CD4-positive, alpha-beta T cell treated with Interleukin-4 for 4 hours (primary cell): ENCODE data around the gene EDN2.

Source experiments
- DNase-seq: peaks from one replicate; pipeline ENCODE4 v3.0.0-alpha.2; 2020

EDN2 gene

GRCh38 chr1:41516168-41517061 is 31.9 kb upstream of the EDN2 start:
- peak; percentile 23 for DNase-seq

- DNase-seq: no peak
Observed at GRCh38 chr1:41515778-41516167, 31.3 kb upstream of the EDN2 start.

DNA sequence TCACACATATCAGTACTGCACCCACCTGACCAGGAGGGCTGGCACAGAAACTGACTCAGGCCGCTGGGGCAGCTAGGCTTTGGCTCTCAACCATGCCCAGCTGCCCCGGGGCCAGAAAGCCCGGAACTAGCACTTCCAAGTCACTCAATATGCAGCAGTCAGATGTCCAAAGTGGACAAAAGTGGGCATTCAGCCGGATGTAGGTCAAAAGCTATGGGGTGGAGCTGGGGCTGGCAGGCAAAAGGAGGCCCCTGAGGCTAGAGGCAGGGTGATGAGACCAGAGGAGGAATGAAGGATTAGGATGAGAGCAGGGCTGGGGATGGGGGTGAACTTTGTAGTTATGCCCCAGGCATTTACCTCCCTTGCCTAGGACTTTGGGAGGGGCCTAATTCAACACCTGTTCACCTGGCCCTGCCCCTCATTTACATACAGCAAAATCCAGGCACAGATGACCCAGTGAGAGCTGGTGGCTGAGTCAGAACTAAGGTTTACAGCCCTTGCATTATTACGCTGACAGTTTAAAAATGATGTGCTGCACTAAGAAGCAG is 30.7 kb upstream of the EDN2 start:
- DNase-seq: no peak

DNA sequence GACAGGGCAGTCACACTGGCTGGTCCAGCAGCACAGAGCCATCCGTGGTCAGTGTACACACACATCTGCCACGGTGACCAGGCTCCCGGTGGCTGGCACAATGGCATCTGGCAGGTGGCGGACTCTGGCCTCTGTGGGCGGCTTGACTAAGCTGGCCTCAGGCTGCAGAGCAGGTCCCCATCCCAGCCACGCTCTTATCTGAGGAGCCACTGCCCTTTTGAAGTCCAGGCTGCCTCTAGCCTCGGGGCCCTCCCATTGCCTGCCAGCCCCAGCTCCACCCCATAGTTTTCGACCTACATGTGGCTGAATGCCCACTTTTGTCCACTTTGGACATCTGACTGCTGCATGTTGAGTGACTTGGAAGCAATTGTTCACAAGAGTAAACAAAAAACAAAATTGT is 29.9 kb upstream of the EDN2 start:
- DNase-seq: no peak

- DNase-seq: no peak
Observed at GRCh38 chr1:41513383-41513735, 28.9 kb upstream of the EDN2 start.

- DNase-seq: no peak
Observed at GRCh38 chr1:41512701-41513382, 28.4 kb upstream of the EDN2 start.

DNA sequence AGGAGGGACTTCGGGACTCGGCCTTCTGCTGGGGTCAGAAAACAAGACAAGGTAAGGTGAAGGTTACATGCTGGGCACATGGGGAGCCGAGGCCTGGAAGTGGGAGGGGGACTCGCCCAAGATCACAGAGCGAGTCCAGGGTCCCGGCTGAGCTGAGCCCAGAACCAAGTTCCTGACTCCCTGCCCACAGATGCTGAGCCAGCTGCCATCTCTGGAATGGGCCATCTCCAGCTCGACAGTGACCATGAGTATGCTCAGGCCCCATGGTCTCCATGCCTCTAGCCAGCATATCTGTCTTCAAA is 26.7 kb upstream of the EDN2 start:
- DNase-seq: no peak

GRCh38 chr1:41510531-41511238 is 26.2 kb upstream of the EDN2 start:
- no peak for DNase-seq

GRCh38 chr1:41509270-41509671 is 24.8 kb upstream of the EDN2 start:
- no peak for DNase-seq

GRCh38 chr1:41508290-41508689 is 23.8 kb upstream of the EDN2 start:
- no peak for DNase-seq

GRCh38 chr1:41507836-41508235 is 23.4 kb upstream of the EDN2 start:
- DNase-seq: no peak

DNA sequence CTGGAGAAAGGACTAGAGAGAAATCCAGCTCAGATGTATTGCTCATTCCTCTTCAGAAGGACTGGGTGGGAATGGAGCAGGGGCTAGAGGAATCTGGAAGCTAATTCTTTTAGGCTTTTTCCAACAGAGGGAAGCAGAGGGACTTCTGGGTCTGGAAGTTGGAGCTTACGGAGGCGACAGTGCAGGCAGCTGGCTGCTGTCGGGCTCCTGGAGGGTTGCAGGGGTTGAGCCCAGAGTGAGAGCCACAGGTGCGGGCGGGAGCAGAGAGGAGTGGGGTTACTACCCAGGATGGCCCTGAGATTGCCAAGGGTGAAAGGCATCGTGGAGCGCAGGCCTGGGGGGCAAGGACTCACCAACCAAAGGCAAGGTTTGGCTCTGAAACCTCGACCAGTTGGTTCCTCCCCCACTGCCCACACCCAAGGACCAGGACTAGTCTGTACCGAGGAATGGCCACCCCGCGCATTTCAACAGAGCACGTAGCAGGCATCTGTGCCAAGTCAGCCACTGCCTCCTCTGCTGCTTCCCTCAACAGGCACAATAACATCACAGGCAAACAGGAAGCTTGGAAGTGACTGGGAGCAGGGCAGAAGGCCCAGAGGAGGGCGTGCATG is 22.7 kb upstream of the EDN2 start:
- no peak for DNase-seq

GRCh38 chr1:41504114-41505035 is 19.9 kb upstream of the EDN2 start:
- no peak for DNase-seq

DNA sequence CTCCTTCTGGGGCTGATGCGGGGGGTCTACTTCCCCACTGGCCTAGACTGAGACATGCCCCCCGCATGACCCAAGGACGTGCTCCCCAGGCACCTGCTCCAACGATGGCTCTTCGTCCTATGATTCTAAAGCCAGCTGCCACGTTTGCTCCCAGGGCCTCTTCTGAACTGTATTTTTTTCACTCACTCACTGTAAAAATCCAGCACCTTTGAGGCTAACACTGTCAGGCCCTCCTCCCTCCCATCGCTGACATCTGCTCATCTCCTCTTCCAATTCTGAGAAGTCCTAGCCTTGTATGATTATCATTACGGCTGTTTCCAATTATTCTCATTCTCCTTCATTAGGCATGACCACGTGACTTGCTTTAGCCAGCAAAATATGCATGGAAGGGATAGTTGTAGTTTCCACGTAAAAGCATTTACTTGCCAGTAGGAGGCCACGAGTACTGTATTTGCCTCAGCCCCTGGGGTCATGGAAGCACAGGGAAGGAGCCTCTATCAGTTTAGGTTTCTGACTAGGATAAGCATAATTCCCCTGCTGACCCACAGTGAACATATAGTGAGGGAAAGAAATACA is 19.1 kb upstream of the EDN2 start:
- DNase-seq: no peak

GRCh38 chr1:41502912-41503311 is 18.4 kb upstream of the EDN2 start:
- no peak for DNase-seq

DNA sequence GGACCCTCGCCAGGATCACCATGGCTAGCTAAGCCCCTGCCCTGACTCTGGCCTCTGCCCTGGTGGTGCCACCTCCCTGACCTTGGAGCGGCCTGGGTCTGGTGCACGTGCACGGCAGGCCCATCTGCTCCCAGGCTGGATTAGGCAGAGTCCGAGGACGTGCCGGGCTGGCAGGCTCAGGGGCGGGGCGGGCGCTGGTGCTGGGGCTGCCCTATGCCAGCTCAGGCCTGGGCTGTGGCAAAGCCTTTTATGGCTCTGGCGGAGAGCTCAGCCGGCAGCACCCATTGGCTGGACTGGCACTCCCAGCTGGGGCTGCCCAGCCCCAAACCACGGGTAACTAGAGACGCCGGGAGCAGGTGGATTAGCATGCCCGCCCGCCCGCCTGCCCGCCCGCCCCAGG is 17.1 kb upstream of the EDN2 start:
- no peak for DNase-seq

DNA sequence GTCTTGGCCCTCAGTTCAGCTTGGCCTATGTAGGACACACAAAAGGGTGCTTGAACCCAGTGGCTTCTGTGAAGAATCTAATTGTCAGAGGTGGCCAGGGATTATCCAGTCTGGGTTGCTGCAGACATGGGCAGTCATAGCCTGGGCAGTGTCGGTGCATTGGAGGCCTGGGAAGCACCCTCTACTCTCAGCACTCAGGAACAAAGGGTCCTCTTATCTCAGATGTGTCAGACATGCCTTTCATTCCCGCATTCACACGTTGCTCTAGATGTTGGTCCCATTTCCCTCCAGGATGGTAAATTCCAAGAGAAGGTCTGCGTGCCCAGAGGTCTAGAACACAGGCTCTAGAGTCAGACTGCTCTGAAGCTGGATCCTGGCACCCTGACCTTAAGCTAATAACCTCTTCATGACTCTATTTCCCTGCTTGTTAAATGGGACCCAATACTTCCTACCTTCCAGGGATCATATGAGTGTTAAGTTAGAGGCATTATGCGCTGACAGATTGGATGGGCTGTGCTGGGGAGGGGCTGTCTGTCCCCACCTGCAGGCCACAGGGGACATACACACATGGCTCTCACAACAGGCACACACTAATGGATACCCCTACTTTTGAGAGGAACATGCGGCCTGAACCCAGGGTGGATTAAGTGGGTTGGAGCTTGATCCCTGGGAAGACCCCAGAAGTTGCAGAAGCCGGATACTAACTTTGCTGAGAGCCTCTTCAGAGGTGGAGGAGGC is 16.5 kb upstream of the EDN2 start:
- DNase-seq: no peak

- no peak for DNase-seq
Observed at GRCh38 chr1:41500378-41500777, 15.9 kb upstream of the EDN2 start.

DNA sequence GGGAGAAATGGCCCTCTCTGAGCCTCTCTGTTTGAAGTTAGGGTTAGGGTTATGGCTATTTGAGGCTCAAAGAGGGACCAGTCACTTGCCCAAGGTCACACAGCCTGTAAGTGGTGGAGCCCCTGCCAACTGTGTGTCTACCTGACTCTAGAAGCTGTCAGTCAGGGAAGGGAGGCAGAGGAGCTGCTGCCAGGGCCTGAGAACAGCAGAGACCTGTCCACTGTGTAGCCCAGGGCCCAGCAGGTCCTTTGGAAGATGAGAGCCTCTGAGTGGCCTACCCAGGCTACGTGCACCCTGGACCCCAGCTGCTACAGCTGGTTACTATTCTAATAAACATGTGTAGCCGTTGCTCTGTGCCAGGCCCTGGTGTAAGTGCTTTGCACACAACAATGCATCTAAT is 15.1 kb upstream of the EDN2 start:
- no peak for DNase-seq

DNA sequence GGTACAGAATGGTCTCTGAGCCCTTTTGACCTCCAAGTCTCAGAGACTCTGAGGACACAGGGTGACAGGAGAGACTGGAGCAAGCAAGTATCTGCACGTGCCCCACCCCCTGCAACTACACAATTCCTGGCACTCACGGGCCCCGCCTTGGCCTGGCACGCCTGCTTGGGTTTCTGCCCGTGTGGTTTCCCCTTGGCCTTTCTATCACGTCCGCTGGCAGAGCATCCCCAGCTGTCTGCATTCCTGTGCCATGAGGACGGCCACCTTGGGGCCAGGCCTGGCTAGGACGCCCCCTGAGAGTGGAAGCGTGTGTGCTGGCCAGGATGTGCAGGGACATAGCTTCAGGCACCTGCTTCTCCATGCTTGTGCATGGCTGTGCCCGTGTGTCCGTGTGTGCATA is 14.3 kb upstream of the EDN2 start:
- DNase-seq: no peak

DNA sequence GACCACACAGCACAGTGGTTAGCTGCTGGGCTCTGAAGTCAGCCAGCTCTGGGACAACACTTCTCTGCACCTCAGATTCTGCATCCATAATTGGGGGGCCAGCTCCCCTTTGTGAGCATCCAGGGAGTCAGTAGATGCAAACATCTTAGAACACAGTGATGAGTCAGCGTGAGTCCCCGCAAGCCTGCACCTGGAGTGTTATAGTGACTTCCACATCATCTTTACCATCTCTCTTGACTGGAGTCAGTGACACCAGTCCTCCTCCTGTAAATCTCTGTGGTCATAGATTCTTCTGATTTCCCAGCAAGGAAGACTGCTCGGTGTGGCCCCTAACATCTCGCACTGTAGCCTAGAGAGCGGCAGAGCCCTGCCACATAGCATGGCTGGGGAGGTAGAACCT is 13.9 kb upstream of the EDN2 start:
- DNase-seq: no peak
